Stimulated activated memory B cell treated with anti-CD40 and anti-IgM and Interleukin-4, amounts not matched to agents 10 μg/mL and 1 μg/mL and 100 μg/mL, for 72 hours (primary cell): ENCODE measurements around the gene HIP1R.
A peak's percentile ranks its signal among the peaks of the same experiment; 100 is the strongest.

ENCODE experiments used
- ATAC-seq: fragments of 150-1000 bp; cut with Tn5 transposase; 2 replicates; pipeline ENCODE4 v1.10.0; 2021
- H3K27ac Mint-ChIP-seq: one replicate; pipeline ENCODE4 v1.8.0; 2022; ENCODE audit warnings: mild to moderate bottlenecking, mixed read lengths
- H3K27me3 Mint-ChIP-seq: one replicate; pipeline ENCODE4 v1.8.0; 2022; ENCODE audit warnings: mixed read lengths
- H3K36me3 Mint-ChIP-seq: one replicate; pipeline ENCODE4 v1.8.0; 2022; ENCODE audit warnings: mixed read lengths
- H3K4me1 Mint-ChIP-seq: one replicate; pipeline ENCODE4 v1.8.0; 2022; ENCODE audit warnings: mixed read lengths
- H3K4me3 Mint-ChIP-seq: one replicate; pipeline ENCODE4 v1.8.0; 2022; ENCODE audit warnings: mild to moderate bottlenecking, moderate library complexity, mixed read lengths
- H3K9me3 Mint-ChIP-seq: one replicate; pipeline ENCODE4 v1.8.0; 2022; ENCODE audit warnings: mixed read lengths

HIP1R gene

DNA sequence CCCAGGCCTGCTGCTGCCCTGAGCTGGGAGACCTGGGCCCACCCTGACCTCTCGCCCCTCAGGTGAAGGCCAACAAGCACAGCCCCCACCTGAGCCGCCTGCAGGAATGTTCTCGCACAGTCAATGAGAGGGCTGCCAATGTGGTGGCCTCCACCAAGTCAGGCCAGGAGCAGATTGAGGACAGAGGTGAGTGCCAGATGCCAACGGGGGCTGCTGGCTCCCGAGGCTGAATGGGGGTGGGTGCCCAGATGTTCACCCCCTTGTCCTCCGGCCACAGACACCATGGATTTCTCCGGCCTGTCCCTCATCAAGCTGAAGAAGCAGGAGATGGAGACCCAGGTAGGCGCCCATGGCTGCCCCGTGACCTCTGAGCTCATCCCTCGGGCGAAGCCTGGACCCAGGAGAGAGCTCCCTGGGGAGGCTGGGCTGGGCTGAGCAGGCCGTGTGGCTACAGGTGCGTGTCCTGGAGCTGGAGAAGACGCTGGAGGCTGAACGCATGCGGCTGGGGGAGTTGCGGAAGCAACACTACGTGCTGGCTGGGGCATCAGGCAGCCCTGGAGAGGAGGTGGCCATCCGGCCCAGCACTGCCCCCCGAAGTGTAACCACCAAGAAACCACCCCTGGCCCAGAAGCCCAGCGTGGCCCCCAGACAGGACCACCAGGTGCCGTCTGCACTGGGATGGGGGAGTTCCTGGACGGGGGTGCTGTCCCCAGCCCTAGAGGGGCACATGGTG is 25.8 kb downstream of the HIP1R start:
- no peaks in the 10 kb centered on the region for H3K27me3 Mint-ChIP-seq

DNA sequence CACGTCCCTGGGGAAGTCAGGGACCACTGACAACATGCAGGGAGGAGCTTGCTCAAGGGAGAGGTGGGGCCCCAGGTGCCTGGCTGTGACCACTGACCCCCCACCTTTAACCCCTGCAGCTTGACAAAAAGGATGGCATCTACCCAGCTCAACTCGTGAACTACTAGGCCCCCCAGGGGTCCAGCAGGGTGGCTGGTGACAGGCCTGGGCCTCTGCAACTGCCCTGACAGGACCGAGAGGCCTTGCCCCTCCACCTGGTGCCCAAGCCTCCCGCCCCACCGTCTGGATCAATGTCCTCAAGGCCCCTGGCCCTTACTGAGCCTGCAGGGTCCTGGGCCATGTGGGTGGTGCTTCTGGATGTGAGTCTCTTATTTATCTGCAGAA is 26.3 kb downstream of the HIP1R start:
- peak overlapping the region; percentile 76 for H3K27ac Mint-ChIP-seq
- peaks cover 63% of the 10 kb centered on the region for H3K4me1 Mint-ChIP-seq

More for the DNA sequence above, 25.8 kb downstream of the HIP1R start:
- H3K9me3 Mint-ChIP-seq = no peaks in the 10 kb centered on the region
- H3K4me1 Mint-ChIP-seq = peaks cover 62% of the 10 kb centered on the region
- no peak overlapping the region for H3K4me3 Mint-ChIP-seq
- H3K36me3 Mint-ChIP-seq = peaks cover 14% of the 10 kb centered on the region
- peak overlapping the region; percentile 76 for H3K27ac Mint-ChIP-seq
- ATAC-seq = no peak

DNA sequence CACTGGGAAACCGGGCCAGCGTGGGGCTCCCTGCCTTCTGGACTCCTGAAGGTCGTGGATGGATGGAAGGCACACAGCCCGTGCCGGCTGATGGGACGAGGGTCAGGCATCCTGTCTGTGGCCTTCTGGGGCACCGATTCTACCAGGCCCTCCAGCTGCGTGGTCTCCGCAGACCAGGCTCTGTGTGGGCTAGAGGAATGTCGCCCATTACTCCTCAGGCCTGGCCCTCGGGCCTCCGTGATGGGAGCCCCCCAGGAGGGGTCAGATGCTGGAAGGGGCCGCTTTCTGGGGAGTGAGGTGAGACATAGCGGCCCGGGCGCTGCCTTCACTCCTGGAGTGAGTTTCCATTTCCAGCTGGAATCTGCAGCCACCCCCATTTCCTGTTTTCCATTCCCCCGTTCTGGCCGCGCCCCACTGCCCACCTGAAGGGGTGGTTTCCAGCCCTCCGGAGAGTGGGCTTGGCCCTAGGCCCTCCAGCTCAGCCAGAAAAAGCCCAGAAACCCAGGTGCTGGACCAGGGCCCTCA is 26.9 kb downstream of the HIP1R start:
- Mint-ChIP-seq H3K27ac (peak overlapping the region; percentile 76), H3K4me3 (no peak overlapping the region), H3K4me1 (peaks cover 67% of the 10 kb centered on the region), H3K9me3 (no peaks in the 10 kb centered on the region), H3K36me3 (peaks cover 16% of the 10 kb centered on the region), H3K27me3 (no peaks in the 10 kb centered on the region)
- no peak for ATAC-seq

More for the DNA sequence above, 26.3 kb downstream of the HIP1R start:
- Mint-ChIP-seq H3K4me3 (no peak overlapping the region), H3K27me3 (no peaks in the 10 kb centered on the region), H3K9me3 (no peaks in the 10 kb centered on the region), H3K36me3 (peaks cover 12% of the 10 kb centered on the region)
- no peak for ATAC-seq

DNA sequence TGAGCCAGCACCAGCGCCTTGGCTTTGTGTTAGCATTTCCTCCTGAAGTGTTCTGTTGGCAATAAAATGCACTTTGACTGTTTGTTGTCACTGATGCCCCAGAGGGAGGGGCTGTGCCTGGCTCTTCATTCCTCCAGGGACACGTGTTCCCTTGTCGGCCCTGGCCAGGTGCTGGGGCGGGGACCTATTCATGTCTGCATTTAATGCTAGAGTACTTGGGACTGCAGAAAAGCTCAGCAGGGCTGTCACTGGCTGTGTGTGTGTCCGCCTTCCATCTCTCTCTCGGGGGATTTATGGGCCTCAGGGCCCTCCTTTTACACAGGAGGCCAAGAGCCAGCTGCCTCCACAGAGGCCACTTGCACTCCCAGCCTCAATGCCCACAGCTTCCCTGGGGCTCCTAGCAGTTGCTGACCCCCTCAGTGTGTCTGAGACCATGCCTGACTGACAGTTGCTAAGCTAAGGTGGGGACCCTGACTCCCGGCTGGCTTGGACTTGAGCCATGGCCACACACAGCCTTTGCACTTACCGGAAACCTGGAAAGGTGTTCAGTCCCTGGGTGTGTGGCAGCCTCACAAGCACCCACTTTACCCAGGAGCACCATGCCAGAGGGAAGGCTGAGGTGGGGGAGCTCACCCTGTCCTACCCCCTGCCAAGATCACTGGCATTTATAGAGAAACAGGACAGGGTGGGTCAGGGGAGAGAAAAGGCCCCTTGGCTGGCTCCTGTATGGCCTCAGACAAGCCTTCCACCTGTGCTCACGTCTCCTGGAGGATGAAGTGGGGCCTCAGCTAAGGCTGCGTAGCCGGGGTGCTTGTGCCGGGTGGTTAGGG is 27.8 kb downstream of the HIP1R start:
- no peak for ATAC-seq
- Mint-ChIP-seq H3K27me3 (no peaks in the 10 kb centered on the region), H3K4me3 (no peak overlapping the region), H3K4me1 (peaks cover 68% of the 10 kb centered on the region), H3K36me3 (peaks cover 22% of the 10 kb centered on the region), H3K9me3 (no peaks in the 10 kb centered on the region), H3K27ac (peak overlapping the region; percentile 76)

DNA sequence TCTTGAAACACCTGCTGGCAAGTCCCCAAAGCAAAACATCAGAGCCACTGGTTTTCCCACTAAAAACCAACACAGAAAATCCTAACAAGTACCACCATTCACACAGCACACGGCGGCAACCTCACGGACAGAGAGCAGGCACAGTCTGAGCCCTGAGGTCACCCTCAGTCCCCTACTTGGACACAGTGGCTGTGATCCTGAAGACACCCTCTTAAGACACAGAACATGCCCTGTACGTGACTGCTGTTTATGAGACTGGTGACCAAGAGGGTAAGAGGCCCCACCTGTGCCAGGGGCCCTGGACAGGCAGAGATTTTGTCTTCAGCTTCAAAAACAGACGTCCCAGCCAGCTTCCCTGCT is 29.6 kb downstream of the HIP1R start:
- no peak for ATAC-seq
- H3K27me3 Mint-ChIP-seq = no peaks in the 10 kb centered on the region
- peaks cover 38% of the 10 kb centered on the region for H3K36me3 Mint-ChIP-seq
- H3K4me1 Mint-ChIP-seq = peaks cover 77% of the 10 kb centered on the region
- H3K9me3 Mint-ChIP-seq = no peaks in the 10 kb centered on the region
- H3K27ac Mint-ChIP-seq = no peak overlapping the region
- H3K4me3 Mint-ChIP-seq = no peak overlapping the region

DNA sequence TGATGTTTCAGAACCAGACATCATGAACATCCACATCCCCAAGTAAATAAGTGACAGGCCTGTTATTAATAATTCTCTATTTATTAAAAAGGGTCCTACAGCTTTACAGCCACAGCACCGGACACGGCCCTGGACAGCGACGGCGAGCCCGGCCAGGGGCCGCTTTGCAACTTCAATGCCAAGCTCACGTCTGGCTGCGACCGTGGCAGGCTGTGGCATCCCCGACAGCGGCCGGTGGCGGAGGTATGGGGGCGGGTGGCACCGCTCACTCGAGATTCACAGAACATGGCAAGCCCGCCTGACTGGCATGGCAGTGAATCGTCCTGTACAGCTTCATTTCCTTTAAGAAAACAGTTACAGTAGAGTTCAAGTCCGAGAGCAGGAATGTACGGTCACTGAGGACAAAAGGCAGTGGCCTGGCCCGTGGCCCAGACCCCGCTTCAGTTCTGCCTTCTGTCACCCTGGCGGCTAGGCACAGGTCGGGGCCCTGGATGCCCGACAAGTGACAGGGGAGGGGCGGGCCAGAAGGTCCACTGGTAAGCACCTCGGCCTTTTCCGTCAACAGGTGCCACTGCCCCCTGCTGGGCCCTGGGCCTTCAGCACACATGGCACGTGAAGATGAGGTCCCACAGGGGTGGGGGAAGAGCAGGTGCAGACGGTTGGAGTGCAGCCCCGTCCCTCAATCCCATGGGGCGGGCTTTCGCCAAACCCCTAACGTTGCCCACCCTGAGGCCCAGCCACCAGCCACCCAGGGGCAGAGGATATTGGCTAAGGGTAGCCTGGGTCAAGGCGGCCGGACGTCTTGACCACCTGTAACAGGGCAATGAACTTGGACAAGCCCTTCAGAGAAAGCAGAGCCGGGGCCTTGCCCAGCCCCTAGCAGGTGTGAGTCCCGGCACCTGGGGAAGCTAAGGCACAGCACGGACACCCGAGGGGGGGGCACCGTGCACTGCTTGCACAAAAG is 30.3 kb downstream of the HIP1R start:
- ATAC-seq = peak; percentile 53
- H3K27me3 Mint-ChIP-seq = no peaks in the 10 kb centered on the region
- H3K36me3 Mint-ChIP-seq = peaks cover 45% of the 10 kb centered on the region
- no peaks in the 10 kb centered on the region for H3K9me3 Mint-ChIP-seq
- no peak overlapping the region for H3K27ac Mint-ChIP-seq
- peaks cover 77% of the 10 kb centered on the region for H3K4me1 Mint-ChIP-seq
- H3K4me3 Mint-ChIP-seq = no peak overlapping the region

DNA sequence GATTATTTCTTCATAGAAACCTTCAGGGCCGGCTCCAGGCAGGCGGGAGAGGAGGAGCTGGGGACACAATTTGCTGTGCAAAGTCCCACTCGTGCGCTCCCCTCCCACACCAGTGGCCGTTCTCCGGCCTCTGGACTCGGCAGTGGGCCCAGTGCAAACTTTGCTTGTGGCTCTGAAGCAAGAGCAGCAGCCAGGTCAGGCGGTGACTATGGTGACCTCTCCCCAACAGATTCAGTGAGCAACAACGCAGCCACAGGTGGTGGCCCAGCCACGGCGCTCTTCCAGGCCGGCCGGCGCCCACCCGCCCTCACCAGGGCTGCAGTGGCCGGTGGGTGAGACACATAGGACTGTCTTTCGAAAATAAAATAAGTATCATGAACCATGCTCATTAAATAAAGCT is 31.1 kb downstream of the HIP1R start:
- Mint-ChIP-seq H3K36me3 (peaks cover 49% of the 10 kb centered on the region), H3K4me3 (no peak overlapping the region), H3K4me1 (peaks cover 80% of the 10 kb centered on the region), H3K9me3 (no peaks in the 10 kb centered on the region), H3K27ac (peak overlapping the region; percentile 55), H3K27me3 (no peaks in the 10 kb centered on the region)
- no peak for ATAC-seq

DNA sequence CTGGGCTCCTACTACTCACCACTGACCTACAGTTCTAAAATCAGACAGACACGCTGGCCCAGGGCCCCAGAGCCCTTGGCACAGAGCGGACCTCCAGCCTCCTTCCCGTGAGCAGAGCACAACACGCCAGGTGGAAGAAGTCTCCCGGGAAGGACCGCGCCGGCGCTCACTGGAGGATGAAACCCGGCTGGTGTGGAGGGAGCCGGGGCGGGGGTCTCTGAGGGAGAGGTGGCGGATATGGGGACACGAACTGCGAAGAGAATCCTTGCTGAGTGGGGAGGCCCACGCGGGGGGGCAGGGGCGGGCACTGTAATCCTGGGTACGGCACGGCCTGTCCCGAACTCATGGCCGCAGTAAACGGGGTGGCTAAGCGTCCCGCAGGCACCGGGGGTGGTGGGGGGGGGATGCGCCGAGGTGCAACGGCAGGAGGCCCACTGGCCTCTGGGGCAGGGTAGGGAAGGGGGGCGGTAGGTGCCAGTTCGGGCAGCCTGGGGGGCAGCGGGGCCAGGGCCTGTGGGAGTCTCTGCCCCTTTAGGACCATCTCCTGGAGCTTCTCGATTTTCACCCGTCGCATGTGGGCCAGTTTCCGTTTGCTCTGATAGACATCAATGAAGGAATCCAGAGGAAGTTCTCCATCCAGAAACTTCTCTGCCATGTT is 31.8 kb downstream of the HIP1R start:
- Mint-ChIP-seq H3K4me3 (no peak overlapping the region), H3K27me3 (no peaks in the 10 kb centered on the region), H3K9me3 (no peaks in the 10 kb centered on the region), H3K36me3 (peaks cover 49% of the 10 kb centered on the region), H3K4me1 (peaks cover 80% of the 10 kb centered on the region), H3K27ac (peak overlapping the region; percentile 55)
- ATAC-seq = no peak

DNA sequence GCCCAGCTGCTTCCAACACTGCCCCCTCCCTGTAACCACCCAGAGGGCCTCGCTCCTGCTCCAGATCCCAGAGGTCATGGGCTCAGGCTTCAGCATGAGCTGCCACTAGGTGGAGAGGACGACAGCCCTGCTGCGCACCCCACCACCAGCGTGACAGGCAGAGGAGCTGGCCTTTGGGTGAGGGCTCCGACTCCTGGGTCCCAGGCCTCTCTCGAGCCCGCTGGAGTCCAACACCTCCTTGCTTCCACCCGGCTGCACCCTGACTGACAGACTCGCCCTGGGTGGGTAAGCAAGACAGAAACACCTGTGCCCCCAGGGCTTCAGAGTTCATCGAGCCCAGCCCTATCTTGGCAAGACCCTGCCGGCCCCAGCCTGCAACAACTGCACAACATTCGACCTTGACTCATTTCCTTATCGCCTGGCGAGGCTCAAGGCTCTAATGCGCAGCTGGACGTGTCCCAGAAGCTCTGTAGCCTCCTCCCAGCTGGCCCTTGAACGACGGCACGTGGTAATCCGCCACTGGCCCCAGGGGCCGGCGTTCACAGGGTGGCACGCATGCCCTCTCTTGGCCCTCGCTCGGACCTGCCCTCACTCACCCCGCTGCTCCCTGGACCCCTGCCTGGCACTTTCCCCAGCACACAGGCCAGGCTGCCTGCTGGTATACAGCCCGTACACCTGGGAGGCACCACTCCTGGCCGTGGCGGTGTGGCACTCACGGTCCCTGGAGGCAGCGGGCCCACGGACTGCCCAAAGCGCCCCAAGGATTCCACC is 32.6 kb downstream of the HIP1R start:
- Mint-ChIP-seq H3K9me3 (no peaks in the 10 kb centered on the region), H3K27me3 (no peaks in the 10 kb centered on the region), H3K4me3 (no peak overlapping the region), H3K27ac (no peak overlapping the region), H3K36me3 (peaks cover 49% of the 10 kb centered on the region), H3K4me1 (peaks cover 80% of the 10 kb centered on the region)
- ATAC-seq = no peak

DNA sequence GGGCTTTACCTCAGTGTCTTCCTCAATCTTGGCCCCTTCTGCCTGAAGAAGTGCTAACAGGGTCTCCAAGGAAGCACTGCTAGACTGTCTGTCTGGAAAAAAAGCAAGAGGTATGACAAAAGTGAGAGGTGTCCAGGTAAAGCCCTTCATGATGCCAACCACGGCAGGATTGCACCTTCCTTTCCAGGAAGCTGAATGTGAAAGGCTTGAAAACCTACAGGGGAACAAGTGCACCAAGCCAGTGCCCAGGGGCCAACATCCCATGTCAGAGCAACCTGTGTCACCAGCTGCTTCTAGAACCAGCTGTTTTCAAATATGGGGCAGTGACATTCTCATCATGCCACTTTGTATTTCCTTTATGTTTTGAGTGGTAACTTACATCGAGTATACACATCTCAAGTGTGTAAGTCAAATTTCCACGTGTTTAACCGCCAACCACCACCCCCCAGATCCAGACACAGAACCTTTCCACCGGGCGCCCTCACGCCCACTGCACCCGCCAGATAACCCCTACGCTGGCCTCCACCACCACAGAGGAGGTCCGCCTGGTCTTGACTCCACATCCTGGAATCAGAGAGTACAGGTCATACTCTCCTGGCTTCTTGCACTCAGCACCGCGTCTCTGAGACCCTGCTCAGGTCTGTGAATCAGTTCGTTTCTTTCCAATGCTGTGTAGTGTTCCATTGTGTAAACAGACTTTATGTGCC is 33.4 kb downstream of the HIP1R start:
- Mint-ChIP-seq H3K27me3 (no peaks in the 10 kb centered on the region), H3K4me1 (peaks cover 80% of the 10 kb centered on the region), H3K27ac (peak overlapping the region; percentile 73), H3K36me3 (peaks cover 49% of the 10 kb centered on the region), H3K9me3 (no peaks in the 10 kb centered on the region), H3K4me3 (no peak overlapping the region)
- ATAC-seq = no peak

DNA sequence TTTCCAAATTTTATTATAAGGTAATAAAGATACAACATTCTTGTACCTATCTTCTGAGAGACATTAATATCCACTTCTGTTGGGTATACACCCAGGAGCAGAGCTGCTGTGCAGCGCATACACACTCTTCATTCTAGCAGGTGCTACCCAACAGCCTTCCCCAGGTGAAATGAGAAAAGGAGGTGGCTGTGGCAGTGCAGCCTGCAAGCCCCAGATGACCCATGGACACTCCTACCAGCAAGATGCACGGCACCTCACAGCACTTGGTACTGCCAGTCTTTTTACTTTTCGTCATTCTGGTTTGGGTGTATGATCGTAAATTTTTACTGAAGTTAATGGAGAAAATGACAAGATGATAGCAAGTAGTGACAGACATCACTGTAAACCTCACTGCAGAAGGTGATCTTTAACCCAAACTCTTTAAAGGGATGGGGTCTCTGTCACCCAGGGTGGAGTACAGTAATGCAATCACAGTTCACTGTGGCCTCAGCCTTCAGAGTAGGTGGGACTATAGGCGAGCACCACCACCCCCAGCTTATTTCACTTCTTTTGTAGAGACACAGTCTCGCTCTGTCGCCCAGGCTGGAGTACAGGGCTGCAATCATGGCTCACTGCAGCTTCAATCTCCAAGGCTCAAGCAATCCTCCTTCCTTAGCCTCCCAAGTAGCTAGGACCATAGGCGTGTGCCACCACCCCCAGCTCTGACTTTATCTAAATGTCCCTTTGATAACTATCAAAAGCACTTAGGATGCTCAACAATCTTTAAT is 34.1 kb downstream of the HIP1R start:
- ATAC-seq = no peak
- Mint-ChIP-seq H3K36me3 (peaks cover 49% of the 10 kb centered on the region), H3K4me1 (peaks cover 85% of the 10 kb centered on the region), H3K4me3 (no peak overlapping the region), H3K27ac (peak overlapping the region; percentile 73), H3K9me3 (no peaks in the 10 kb centered on the region), H3K27me3 (no peaks in the 10 kb centered on the region)

DNA sequence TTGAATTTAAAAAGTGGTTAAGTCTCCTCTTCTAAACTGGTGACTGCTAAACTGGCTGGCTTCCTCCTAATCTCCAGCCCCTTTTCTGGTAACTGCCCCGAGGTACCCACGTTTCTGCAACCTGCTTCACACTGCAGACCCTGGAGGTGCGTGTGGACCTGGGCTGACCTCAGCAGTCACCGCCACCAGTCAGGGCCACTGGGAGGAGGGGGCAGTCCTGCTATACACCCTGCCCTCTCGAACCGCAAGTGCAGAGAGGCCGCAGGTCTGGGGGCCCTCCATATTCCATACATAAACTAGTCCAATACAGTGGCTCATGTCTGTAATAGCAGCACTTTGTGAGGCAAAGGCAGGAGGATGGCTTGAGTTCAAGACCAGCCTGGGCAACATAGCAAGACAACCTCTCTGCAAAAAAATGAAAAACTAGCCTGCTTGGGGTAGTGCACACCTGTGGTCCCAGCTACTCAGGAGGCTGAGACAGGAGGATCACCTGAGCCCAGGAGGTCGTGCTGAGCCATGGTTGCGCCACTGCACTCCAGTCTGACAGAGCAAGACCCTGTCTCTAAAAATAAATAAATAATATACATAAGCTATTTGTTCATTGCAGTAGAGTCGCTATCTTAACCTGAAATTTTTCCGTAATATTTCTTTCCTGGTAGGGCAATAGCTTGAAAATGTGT is 35.0 kb downstream of the HIP1R start:
- Mint-ChIP-seq H3K9me3 (no peaks in the 10 kb centered on the region), H3K27ac (peak overlapping the region; percentile 73), H3K4me1 (peaks cover 81% of the 10 kb centered on the region), H3K4me3 (no peak overlapping the region), H3K36me3 (peaks cover 47% of the 10 kb centered on the region), H3K27me3 (no peaks in the 10 kb centered on the region)
- ATAC-seq = no peak
